Measurements from ENCODE around the gene GRPEL2. TPM values are rescaled to one million over a fixed set of nuclear protein-coding genes. Genes with fewer than 3 reads are reported as not detected.

The GRPEL2 gene
- total RNA-seq, 1 experiment from 2014 or later: 48.9 TPM

DNA sequence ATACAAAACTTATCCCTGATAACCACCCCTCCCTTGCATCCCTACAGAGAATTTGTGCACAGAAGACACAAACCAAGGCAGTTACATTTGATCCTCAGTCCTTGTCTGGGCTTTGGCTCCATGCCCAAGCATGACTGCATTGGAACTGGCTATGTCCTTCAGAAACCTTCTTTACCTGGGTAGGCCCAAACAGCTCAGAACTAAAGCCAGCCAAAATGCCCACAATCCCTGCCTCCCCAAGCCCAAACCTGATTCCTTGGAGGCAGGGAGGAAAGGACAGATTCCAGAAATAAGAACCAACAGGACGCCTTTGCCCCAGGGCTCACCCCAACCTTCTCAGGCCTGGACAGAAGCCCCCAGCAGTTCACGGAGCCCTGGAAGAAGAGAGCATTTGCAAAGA lies 25.6 kb downstream of the GRPEL2 start:
- no TSS peak for BruUV-seq (replicated peaks)
- H3K4me1 ChIP-seq (ENCODE audit: control insufficient read depth in 1 of 2, insufficient read depth in 2 of 2, low read length in 2 of 2): peaks cover 4 to 9% of the 10 kb centered on the region in 2 experiments; a peak in 3 of 4 replicates
- ATAC-seq: no peak
- TF ChIP-seq, protein P1, sequence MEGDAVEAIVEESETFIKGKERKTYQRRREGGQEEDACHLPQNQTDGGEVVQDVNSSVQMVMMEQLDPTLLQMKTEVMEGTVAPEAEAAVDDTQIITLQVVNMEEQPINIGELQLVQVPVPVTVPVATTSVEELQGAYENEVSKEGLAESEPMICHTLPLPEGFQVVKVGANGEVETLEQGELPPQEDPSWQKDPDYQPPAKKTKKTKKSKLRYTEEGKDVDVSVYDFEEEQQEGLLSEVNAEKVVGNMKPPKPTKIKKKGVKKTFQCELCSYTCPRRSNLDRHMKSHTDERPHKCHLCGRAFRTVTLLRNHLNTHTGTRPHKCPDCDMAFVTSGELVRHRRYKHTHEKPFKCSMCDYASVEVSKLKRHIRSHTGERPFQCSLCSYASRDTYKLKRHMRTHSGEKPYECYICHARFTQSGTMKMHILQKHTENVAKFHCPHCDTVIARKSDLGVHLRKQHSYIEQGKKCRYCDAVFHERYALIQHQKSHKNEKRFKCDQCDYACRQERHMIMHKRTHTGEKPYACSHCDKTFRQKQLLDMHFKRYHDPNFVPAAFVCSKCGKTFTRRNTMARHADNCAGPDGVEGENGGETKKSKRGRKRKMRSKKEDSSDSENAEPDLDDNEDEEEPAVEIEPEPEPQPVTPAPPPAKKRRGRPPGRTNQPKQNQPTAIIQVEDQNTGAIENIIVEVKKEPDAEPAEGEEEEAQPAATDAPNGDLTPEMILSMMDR (IDR thresholded peaks at IDR 0.05 in 2 of 3, conservative IDR thresholded peaks at IDR 0.05 in 1 of 3; ENCODE audit: borderline replicate concordance in 1 of 3, insufficient read depth in 1 of 3, low read depth in 2 of 3, low read length in 2 of 3): no peak
- TF ChIP-seq POLR2A (IDR thresholded peaks at IDR 0.05; ENCODE audit: borderline replicate concordance, extremely low read depth, insufficient read depth, insufficient read length) (no peak), RAD21 (IDR thresholded peaks at IDR 0.05; ENCODE audit: low read depth) (no peak), ELF1 (IDR thresholded peaks at IDR 0.05; ENCODE audit: borderline replicate concordance, low read depth) (no peak), ZFX (IDR thresholded peaks at IDR 0.05) (no peak), EZH2phosphoT487 (IDR thresholded peaks at IDR 0.05; ENCODE audit: borderline replicate concordance) (no peak), SP1 (IDR thresholded peaks at IDR 0.05; ENCODE audit: low read depth) (no peak), FOSL1 (IDR thresholded peaks at IDR 0.05; ENCODE audit: low read depth) (no peak), CEBPB (IDR thresholded peaks at IDR 0.05; ENCODE audit: low read depth) (no peak), EGR1 (IDR thresholded peaks at IDR 0.05; ENCODE audit: low read depth) (no peak)
- TF ChIP-seq, protein P2, sequence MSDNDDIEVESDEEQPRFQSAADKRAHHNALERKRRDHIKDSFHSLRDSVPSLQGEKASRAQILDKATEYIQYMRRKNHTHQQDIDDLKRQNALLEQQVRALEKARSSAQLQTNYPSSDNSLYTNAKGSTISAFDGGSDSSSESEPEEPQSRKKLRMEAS (IDR thresholded peaks at IDR 0.05): no peak
- TF ChIP-seq, protein P3, sequence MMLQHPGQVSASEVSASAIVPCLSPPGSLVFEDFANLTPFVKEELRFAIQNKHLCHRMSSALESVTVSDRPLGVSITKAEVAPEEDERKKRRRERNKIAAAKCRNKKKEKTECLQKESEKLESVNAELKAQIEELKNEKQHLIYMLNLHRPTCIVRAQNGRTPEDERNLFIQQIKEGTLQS (IDR thresholded peaks at IDR 0.05): no peak
- TF ChIP-seq, protein P4, sequence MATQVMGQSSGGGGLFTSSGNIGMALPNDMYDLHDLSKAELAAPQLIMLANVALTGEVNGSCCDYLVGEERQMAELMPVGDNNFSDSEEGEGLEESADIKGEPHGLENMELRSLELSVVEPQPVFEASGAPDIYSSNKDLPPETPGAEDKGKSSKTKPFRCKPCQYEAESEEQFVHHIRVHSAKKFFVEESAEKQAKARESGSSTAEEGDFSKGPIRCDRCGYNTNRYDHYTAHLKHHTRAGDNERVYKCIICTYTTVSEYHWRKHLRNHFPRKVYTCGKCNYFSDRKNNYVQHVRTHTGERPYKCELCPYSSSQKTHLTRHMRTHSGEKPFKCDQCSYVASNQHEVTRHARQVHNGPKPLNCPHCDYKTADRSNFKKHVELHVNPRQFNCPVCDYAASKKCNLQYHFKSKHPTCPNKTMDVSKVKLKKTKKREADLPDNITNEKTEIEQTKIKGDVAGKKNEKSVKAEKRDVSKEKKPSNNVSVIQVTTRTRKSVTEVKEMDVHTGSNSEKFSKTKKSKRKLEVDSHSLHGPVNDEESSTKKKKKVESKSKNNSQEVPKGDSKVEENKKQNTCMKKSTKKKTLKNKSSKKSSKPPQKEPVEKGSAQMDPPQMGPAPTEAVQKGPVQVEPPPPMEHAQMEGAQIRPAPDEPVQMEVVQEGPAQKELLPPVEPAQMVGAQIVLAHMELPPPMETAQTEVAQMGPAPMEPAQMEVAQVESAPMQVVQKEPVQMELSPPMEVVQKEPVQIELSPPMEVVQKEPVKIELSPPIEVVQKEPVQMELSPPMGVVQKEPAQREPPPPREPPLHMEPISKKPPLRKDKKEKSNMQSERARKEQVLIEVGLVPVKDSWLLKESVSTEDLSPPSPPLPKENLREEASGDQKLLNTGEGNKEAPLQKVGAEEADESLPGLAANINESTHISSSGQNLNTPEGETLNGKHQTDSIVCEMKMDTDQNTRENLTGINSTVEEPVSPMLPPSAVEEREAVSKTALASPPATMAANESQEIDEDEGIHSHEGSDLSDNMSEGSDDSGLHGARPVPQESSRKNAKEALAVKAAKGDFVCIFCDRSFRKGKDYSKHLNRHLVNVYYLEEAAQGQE (IDR thresholded peaks at IDR 0.05; ENCODE audit: low read depth): no peak
- H3K79me2 ChIP-seq (ENCODE audit: insufficient read depth, low read length): no peaks in the 10 kb centered on the region
- DNase-seq (ENCODE audit: low read depth, low spot score): no peak
- H3K27ac ChIP-seq (ENCODE audit: low read depth, low read length): no peak overlapping the region
- no peak overlapping the region for H3K9ac ChIP-seq (ENCODE audit: low read length)
- CTCF ChIA-PET: interaction anchor here (1.0 to 3.7 kb wide), 7 partner anchors 9 to 90 kb away, joined by 3 to 22 read pairs (median 4); partner anchors contain the start of gene PCYOX1L
- no peaks in the 10 kb centered on the region for H3K36me3 ChIP-seq (ENCODE audit: control insufficient read depth in 1 of 2, insufficient read depth in 2 of 2, low read length in 2 of 2)
- no peak overlapping the region for H3K4me3 ChIP-seq (replicated peaks in 1 of 2; ENCODE audit: low read depth in 1 of 2, low read length in 2 of 2)
- H3K9me3 ChIP-seq (ENCODE audit: control insufficient read depth in 1 of 2, insufficient read depth in 1 of 2, low read depth in 1 of 2, low read length in 2 of 2): no peaks in the 10 kb centered on the region
- H3K9me2 ChIP-seq (ENCODE audit: insufficient read depth): no peaks in the 10 kb centered on the region
- POLR2A ChIA-PET: no interaction called here
- no peak overlapping the region for H3K4me2 ChIP-seq (ENCODE audit: low read length)
- H2AFZ ChIP-seq (ENCODE audit: low read depth, low read length, poor library complexity, severe bottlenecking): no peak overlapping the region
- no peaks in the 10 kb centered on the region for H4K20me1 ChIP-seq (ENCODE audit: insufficient read depth)
- H3K27me3 ChIP-seq (ENCODE audit: insufficient read depth, low read length): no peaks in the 10 kb centered on the region
- intact Hi-C loops (cut with micrococcal nuclease): loop anchor here (1.0 kb wide), 1 partner anchor 54 kb away; no protein-coding TSS in a partner anchor
- RAD21 ChIA-PET (ENCODE audit: low non-redundant PET in 1 of 2, low total read pairs in 2 of 2, uncharacterized antibody in 2 of 2, unreplicated experiment in 2 of 2): no interaction called here
